ENCODE results near the gene TMC8.

GRCh38 chr17:78164748-78165607 lies 34.4 kb downstream of the TMC8 start:
- TF ChIP-seq, protein P1, sequence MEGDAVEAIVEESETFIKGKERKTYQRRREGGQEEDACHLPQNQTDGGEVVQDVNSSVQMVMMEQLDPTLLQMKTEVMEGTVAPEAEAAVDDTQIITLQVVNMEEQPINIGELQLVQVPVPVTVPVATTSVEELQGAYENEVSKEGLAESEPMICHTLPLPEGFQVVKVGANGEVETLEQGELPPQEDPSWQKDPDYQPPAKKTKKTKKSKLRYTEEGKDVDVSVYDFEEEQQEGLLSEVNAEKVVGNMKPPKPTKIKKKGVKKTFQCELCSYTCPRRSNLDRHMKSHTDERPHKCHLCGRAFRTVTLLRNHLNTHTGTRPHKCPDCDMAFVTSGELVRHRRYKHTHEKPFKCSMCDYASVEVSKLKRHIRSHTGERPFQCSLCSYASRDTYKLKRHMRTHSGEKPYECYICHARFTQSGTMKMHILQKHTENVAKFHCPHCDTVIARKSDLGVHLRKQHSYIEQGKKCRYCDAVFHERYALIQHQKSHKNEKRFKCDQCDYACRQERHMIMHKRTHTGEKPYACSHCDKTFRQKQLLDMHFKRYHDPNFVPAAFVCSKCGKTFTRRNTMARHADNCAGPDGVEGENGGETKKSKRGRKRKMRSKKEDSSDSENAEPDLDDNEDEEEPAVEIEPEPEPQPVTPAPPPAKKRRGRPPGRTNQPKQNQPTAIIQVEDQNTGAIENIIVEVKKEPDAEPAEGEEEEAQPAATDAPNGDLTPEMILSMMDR (conservative IDR thresholded peaks at IDR 0.05; ENCODE audit: low read length) = no peak
- no peak for TF ChIP-seq EZH2phosphoT487 (IDR thresholded peaks at IDR 0.05; ENCODE audit: borderline replicate concordance)

All from Loucy (cell line).